T-helper 1 cell treated with Interleukin-12 subunit alpha and Interleukin-12 subunit beta and Interleukin-4 antibody, amounts not matched to agents 30 ng/mL and 1 ng/mL, for 36 hours (primary cell): ENCODE measurements around the gene SLA2. TPM values are rescaled to one million over a fixed set of nuclear protein-coding genes. Genes with fewer than 3 reads are reported as not detected.
"Not testable (repeated sequence)": the region's sequence is repeated elsewhere in the genome, so short reads cannot be mapped to it uniquely, and the experiment has no call there.

Experiments used
- intact Hi-C: fragments of 100-400 bp; cut with micrococcal nuclease; formaldehyde crosslinking; loops from one replicate; pipeline ENCODE4 v1.15.1; 2024
- total RNA-seq: library from RNA; stranded (reverse); gene quantifications from 2 replicates; pipeline ENCODE4 v1.2.3, GENCODE V29; 2022

Gene SLA2
- total RNA-seq, 1 donor from 2014 or later: 78.8 TPM

- intact Hi-C loops: loop anchor here (10.0 kb wide), 3 partner anchors 345 to 835 kb away; partner anchors contain the start of genes AAR2, RBM39 and SCAND1
These were observed 65.9 kb downstream of the SLA2 start for GRCh38 chr20:36579996-36580545.

- intact Hi-C loops: loop anchor here (10.0 kb wide), 3 partner anchors 344 to 834 kb away; partner anchors contain the start of genes AAR2, RBM39 and SCAND1
These were observed 67.5 kb downstream of the SLA2 start for GRCh38 chr20:36578356-36579041.

- intact Hi-C loops: loop anchor here (10.0 kb wide), 3 partner anchors 341 to 831 kb away; partner anchors contain the start of genes AAR2, RBM39 and SCAND1
These were observed 69.9 kb downstream of the SLA2 start for GRCh38 chr20:36576081-36576445.

GRCh38 chr20:36574366-36575135, 71.4 kb downstream of the SLA2 start:
- intact Hi-C loops: loop anchor here (2.0 to 10.0 kb wide), 4 partner anchors 70 to 830 kb away; partner anchors contain the start of genes AAR2, RBM39 and SCAND1

- intact Hi-C loops: loop anchor here (1.0 to 10.0 kb wide), 7 partner anchors 21 to 829 kb away; partner anchors contain the start of genes AAR2, RAB5IF, RBM39 and SCAND1
These were observed 72.1 kb downstream of the SLA2 start for GRCh38 chr20:36573798-36574365.

GRCh38 chr20:36573103-36573797, 72.7 kb downstream of the SLA2 start, which contains the start of gene TGIF2:
Gene TGIF2 (plus strand): TSS chr20:36573597. CDS start chr20:36578775, 5,178 bp downstream.
- intact Hi-C loops: loop anchor here (1.0 to 10.0 kb wide), 6 partner anchors 22 to 828 kb away; partner anchors contain the start of genes AAR2, RAB5IF, RBM39 and SCAND1

GRCh38 chr20:36572701-36573102, 73.3 kb downstream of the SLA2 start:
- intact Hi-C loops: loop anchor here (1.0 to 10.0 kb wide), 7 partner anchors 16 to 828 kb away; partner anchors contain the start of genes AAR2, RAB5IF, RBM39 and SCAND1

- intact Hi-C loops: loop anchor here (1.0 to 10.0 kb wide), 4 partner anchors 16 to 827 kb away; partner anchors contain the start of genes AAR2, RBM39 and SCAND1
These were observed 74.2 kb downstream of the SLA2 start for GRCh38 chr20:36571564-36572504.

- intact Hi-C loops: loop anchor here (10.0 kb wide), 3 partner anchors 335 to 825 kb away; partner anchors contain the start of genes AAR2, RBM39 and SCAND1
These were observed 76.1 kb downstream of the SLA2 start for GRCh38 chr20:36569847-36570429.

- intact Hi-C loops: no loop called here
These were observed 80.5 kb downstream of the SLA2 start for GRCh38 chr20:36565520-36565919.

- intact Hi-C loops: not testable (repeated sequence)
These were observed 81.3 kb downstream of the SLA2 start for GRCh38 chr20:36564726-36565121.

- intact Hi-C loops: not testable (repeated sequence)
These were observed 81.8 kb downstream of the SLA2 start for GRCh38 chr20:36564078-36564725.

GRCh38 chr20:36563374-36563773, 82.6 kb downstream of the SLA2 start:
- intact Hi-C loops: no loop called here

GRCh38 chr20:36562724-36563123, 83.3 kb downstream of the SLA2 start:
- intact Hi-C loops: no loop called here
